Vagina (tissue), 2 donors: ENCODE measurements around the gene IRX4.

Source experiments
- CTCF ChIP-seq, 3 experiments: fragments of 450-650 bp in 2 of 3; fragments of 200-600 bp in 1 of 3; sonication (generic) in 1 of 3; IDR thresholded peaks; one replicate each; pipeline ENCODE4 v1.5.1; 2017 to 2019; ENCODE audit warnings: antibody characterized with exemption in 3 of 3, mild to moderate bottlenecking in 2 of 3, moderate library complexity in 2 of 3
- POLR2A ChIP-seq, 2 donors: fragments of 450-650 bp; IDR thresholded peaks; one replicate each; pipeline ENCODE4 v1.6.1; 2017; ENCODE audit warnings: antibody characterized with exemption in 2 of 2, mild to moderate bottlenecking in 2 of 2, moderate library complexity in 2 of 2

- no peak for TF ChIP-seq CTCF (IDR thresholded peaks at IDR 0.05)
- no peak for TF ChIP-seq POLR2A (IDR thresholded peaks at IDR 0.05)
Measured at GRCh38 chr5:1842004-1842819, 40.5 kb downstream of the IRX4 start.
